HG03521 (cell line): ENCODE data around the gene NDST1.

Source experiments
- ATAC-seq: cut with Tn5 transposase; IDR thresholded peaks from one replicate; pipeline ENCODE4 v1.9.1; 2021; ENCODE audit warnings: mild to moderate bottlenecking, moderate library complexity; ENCODE audit not compliant: unreplicated experiment

Gene NDST1

GRCh38 chr5:150540615-150541396, 32.9 kb downstream of the NDST1 start:
- no peak for ATAC-seq

- no peak for ATAC-seq
Measured at GRCh38 chr5:150541397-150541675, 33.4 kb downstream of the NDST1 start.

GRCh38 chr5:150541895-150542294, 34.0 kb downstream of the NDST1 start:
- ATAC-seq, result no peak

GRCh38 chr5:150542933-150543445, 35.1 kb downstream of the NDST1 start:
- ATAC-seq, result no peak

- peak; percentile 91 for ATAC-seq
Measured at GRCh38 chr5:150544611-150545219, 36.8 kb downstream of the NDST1 start.

- ATAC-seq, result no peak
Measured at GRCh38 chr5:150545246-150545645, 37.3 kb downstream of the NDST1 start.

GRCh38 chr5:150548123-150548522, 40.2 kb downstream of the NDST1 start:
- no peak for ATAC-seq

GRCh38 chr5:150549735-150550134, 41.8 kb downstream of the NDST1 start:
- ATAC-seq, result no peak

- no peak for ATAC-seq
Measured at GRCh38 chr5:150550286-150550685, 42.4 kb downstream of the NDST1 start.

GRCh38 chr5:150551066-150551465, 43.1 kb downstream of the NDST1 start:
- ATAC-seq, result no peak

GRCh38 chr5:150553402-150553801, 45.5 kb downstream of the NDST1 start:
- no peak for ATAC-seq

- no peak for ATAC-seq
Measured at GRCh38 chr5:150553911-150554310, 46.0 kb downstream of the NDST1 start.

- no peak for ATAC-seq
Measured at GRCh38 chr5:150554857-150555256, 46.9 kb downstream of the NDST1 start.

- ATAC-seq, result no peak
Measured at GRCh38 chr5:150556106-150556505, 48.2 kb downstream of the NDST1 start.

- no peak for ATAC-seq
Measured at GRCh38 chr5:150556859-150557508, 49.1 kb downstream of the NDST1 start.

GRCh38 chr5:150557509-150557872, 49.6 kb downstream of the NDST1 start:
- no peak for ATAC-seq

GRCh38 chr5:150558088-150558621, 50.2 kb downstream of the NDST1 start:
- ATAC-seq, result no peak

GRCh38 chr5:150559088-150559487, 51.2 kb downstream of the NDST1 start:
- no peak for ATAC-seq

GRCh38 chr5:150559701-150560100, 51.8 kb downstream of the NDST1 start:
- ATAC-seq, result no peak

- ATAC-seq, result no peak
Measured at GRCh38 chr5:150560401-150561191, 52.7 kb downstream of the NDST1 start.

- ATAC-seq, result no peak
Measured at GRCh38 chr5:150561192-150561512, 53.2 kb downstream of the NDST1 start.
